Measurements from ENCODE around the gene RUNDC1.

Gene RUNDC1

DNA sequence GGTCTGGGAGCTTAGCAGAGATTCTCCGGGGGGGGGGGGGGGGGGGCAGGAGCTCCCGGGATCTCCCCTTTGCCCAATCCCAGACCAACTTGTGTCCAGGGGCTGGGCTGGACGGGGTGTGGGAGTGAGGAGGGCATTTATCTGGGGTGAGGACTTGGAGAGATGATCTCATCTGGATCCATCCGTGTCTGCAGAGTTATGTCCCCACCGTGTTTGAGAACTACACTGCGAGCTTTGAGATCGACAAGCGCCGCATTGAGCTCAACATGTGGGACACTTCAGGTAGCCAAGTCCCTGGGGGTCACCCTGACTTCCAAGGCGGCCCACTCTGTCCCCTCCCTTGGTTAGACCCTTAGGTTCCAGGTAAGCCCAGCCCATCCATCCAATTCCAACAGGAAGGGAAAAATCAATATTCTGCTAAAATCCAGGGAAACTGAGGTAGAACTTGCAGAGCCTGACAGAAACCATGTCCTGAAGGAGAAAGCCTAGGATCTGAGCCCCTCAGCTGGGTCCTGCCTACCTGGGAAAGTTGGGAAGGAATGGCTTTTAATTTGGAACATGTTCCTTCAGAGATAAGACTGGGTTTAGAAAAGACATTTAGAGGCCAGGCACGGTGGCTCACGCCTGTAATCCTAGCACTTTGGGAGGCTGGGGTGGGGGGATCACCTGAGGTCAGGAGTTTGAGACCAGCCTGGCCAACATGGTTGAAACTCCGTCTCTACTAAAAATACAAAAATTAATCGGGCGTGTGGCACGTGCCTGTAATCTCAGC, 45.6 kb downstream of the RUNDC1 start:
- no peak overlapping the region for H3K4me3 ChIP-seq (ENCODE audit: low read length)
- TF ChIP-seq, protein P1, sequence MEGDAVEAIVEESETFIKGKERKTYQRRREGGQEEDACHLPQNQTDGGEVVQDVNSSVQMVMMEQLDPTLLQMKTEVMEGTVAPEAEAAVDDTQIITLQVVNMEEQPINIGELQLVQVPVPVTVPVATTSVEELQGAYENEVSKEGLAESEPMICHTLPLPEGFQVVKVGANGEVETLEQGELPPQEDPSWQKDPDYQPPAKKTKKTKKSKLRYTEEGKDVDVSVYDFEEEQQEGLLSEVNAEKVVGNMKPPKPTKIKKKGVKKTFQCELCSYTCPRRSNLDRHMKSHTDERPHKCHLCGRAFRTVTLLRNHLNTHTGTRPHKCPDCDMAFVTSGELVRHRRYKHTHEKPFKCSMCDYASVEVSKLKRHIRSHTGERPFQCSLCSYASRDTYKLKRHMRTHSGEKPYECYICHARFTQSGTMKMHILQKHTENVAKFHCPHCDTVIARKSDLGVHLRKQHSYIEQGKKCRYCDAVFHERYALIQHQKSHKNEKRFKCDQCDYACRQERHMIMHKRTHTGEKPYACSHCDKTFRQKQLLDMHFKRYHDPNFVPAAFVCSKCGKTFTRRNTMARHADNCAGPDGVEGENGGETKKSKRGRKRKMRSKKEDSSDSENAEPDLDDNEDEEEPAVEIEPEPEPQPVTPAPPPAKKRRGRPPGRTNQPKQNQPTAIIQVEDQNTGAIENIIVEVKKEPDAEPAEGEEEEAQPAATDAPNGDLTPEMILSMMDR (IDR thresholded peaks at IDR 0.05; ENCODE audit: insufficient read depth, low read depth, low read length, missing control alignments): no peak
- no peak for DNase-seq (ENCODE audit: low read depth)

DNA sequence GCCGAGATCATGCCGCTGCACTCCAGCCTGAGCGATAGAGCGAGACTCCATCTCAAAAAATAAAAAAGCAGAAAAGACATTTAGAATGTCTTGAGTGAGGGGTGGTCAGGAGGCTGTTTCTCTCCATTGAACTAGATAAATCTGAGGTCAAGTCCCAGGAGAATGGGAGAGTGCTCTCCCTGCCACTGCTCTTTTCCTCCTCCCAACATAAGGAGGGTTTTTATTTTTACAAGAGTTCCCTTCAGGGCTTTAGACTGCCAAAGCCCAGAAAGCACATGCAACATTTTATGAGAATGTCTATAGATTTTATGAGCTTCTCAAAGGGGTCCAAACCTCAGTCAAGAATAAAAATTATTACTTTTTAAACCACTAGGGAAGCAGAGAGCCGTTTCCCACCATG, 46.2 kb downstream of the RUNDC1 start:
- no peak for DNase-seq (ENCODE audit: low read depth)
- no peak overlapping the region for H3K4me3 ChIP-seq (ENCODE audit: low read length)
- TF ChIP-seq, protein P1 (IDR thresholded peaks at IDR 0.05; ENCODE audit: insufficient read depth, low read depth, low read length, missing control alignments): no peak

DNA sequence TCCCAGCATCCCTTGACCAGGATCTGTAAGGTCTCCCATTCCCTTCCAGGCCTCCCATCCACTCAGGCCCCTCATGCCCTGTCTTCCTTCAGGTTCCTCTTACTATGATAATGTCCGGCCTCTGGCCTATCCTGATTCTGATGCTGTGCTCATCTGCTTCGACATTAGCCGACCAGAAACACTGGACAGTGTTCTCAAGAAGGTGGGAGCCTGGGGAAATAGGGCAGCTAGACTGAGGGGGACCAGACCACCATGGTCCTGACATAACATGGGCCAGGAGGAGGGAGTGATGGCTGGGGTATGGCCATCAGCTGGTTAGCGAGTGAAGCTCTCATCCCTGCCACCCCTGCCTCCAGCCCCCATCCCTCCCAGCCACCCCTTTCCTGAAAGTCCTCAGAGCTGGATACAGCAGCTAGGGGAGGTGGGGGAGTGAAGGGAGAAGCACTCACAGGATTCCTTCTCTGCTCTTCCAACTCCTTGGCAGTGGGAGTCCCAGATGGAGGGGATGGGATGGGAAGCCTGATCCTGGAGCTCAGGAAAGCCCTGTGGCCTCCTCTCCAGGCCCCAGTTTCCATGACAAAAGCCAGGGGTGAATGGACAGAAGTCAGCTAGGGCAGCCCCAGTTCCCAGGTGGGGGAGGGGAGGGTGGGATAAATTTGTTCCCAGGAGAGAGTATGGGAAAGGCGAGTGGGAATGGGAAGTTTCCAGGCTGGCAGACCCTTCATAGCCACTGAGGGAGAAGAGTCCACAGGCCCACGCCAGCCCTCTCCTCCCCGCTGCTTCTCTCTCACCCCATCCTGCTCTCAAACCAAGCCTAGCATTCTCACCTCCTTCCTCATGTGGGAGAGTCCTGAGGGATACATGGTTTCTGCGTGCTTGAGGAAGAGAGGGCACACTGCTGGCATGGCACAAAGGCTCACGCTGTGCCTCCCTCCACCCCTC, 47.0 kb downstream of the RUNDC1 start:
- TF ChIP-seq, protein P1 (IDR thresholded peaks at IDR 0.05; ENCODE audit: insufficient read depth, low read depth, low read length, missing control alignments): no peak
- DNase-seq (ENCODE audit: low read depth): no peak
- no peak overlapping the region for H3K4me3 ChIP-seq (ENCODE audit: low read length)

DNA sequence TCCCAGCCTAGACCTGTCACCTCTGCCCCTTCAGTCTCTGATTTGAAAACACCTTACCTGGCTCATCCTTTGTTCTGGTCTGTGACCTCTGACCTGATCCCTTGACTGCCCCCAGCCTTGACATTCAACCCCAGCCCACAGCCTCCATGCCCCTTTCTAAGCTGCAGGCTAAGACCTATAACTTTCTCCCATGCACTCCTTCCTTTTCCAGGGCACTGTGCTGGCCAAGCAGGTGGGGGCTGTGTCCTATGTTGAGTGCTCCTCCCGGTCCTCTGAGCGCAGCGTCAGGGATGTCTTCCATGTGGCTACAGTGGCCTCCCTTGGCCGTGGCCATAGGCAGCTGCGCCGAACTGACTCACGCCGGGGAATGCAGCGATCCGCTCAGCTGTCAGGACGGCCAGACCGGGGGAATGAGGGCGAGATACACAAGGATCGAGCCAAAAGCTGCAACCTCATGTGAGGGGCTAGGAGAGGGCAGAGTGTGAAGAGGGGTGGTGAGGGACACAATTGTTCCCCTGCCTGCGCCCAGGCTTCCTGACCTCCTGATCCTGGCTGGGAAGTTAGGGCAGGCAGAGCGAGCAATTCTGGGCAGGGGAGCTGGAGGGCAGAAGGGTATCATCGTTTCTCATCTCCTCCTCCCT, 48.0 kb downstream of the RUNDC1 start:
- H3K4me3 ChIP-seq (ENCODE audit: low read length): no peak overlapping the region
- DNase-seq (ENCODE audit: low read depth): no peak
- TF ChIP-seq, protein P1 (IDR thresholded peaks at IDR 0.05; ENCODE audit: insufficient read depth, low read depth, low read length, missing control alignments): no peak

DNA sequence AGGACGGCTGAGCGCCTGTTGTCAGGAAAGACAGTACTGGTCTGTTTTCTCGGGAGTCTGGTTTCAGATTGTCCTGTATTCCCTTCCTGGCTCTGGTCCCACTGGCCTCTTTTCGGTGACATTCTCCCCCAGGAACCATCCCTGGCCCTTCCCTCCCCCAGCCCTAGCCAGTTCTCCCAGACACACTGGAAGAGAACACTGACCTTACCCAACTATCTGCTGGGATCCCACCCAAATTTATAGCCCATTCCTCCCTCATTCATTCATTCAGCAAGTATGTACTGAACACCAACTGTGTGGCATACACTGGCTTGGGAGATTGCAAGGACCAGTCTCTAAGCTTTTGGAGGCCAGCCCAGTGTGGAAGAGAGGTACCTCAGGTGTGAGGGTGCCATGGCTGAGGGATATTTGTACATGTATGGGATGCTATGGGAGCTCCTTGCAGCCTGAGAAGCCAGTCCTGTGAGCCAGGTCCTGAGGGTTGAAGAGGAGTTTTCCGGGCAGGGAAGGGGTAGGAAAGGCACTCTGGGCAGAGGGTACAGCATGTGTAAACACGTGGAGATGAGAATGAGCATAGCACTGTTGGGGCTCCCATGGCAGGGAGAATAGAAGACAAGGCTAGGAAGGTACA, 49.9 kb downstream of the RUNDC1 start:
- no peak overlapping the region for H3K4me3 ChIP-seq (ENCODE audit: low read length)
- TF ChIP-seq, protein P1 (IDR thresholded peaks at IDR 0.05; ENCODE audit: insufficient read depth, low read depth, low read length, missing control alignments): no peak
- DNase-seq (ENCODE audit: low read depth): no peak

DNA sequence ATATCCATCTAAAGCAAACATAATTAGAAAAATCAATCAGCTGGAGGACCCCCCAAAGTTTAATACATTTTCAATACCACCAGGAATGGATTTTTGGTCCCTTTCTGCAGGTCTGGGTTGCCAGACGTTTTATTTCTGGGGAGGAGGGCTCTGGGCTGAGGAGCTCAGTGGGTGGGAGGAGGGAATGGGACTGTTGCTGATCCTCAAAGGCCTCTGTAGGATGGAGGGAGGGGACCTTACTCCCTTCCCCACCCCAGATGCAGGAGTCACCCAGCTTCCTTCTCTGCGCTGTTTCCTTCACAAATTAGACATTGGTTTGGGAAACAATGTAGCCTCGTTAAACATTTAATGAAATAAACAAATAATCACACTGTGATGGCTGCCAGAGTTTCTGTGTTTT, 51.3 kb downstream of the RUNDC1 start:
- TF ChIP-seq, protein P1 (IDR thresholded peaks at IDR 0.05; ENCODE audit: insufficient read depth, low read depth, low read length, missing control alignments): no peak
- DNase-seq (ENCODE audit: low read depth): no peak
- no peak overlapping the region for H3K4me3 ChIP-seq (ENCODE audit: low read length)
